GM18861 (cell line): ENCODE data around the gene TREML2.
"Not testable (repeated sequence)": the region's sequence is repeated elsewhere in the genome, so short reads cannot be mapped to it uniquely, and the experiment has no call there.

Source experiments
- ATAC-seq: cut with Tn5 transposase; IDR thresholded peaks from one replicate; pipeline ENCODE4 v1.9.1; 2021; ENCODE audit not compliant: unreplicated experiment

The TREML2 gene, protein sequence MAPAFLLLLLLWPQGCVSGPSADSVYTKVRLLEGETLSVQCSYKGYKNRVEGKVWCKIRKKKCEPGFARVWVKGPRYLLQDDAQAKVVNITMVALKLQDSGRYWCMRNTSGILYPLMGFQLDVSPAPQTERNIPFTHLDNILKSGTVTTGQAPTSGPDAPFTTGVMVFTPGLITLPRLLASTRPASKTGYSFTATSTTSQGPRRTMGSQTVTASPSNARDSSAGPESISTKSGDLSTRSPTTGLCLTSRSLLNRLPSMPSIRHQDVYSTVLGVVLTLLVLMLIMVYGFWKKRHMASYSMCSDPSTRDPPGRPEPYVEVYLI

DNA sequence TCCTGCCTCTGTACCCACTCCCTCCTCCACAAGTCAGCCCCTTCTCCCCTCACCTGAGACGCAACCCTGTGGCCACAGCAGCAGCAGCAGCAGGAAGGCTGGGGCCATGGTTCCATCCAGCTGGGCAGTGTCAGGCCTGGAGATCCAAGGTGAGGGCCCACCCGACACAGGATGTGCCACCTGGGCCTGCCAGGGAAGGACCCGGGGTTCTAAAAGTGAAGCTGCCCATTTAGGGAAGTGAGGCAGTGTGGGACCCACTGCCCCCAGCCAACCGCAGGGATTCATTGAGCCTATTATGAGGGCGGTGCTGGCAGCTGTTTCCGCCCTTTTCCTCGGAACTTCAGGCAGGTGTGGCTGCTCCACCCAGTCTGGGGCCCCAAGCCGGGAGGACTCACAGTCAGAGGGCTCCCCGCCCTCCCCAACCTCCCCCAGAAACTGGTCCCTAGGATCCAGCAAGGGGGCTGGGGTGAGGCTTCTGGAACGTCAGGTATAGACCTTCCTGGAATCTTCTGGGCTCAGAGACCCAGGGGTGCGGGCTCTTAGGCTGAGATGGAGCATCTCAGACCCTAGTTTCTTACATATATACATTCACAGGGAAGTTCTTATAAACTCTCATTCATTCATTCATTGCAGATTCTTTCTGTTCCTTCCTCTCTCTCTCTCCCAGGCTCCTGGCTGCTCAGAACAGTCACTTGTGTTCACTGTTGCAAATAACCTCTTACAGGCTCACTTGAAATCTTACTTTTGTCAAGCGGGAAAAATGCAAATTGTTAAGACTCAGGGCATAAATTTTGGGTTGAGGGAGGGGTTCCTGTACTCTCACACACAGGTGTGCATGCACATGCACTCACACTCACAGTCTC lies at the start of gene TREML2:
TREML2 (minus strand) TSS at position 249 of the 863 bp plus-strand sequence; CDS start at position 108, 141 bp downstream.
- ATAC-seq, result no peak

DNA sequence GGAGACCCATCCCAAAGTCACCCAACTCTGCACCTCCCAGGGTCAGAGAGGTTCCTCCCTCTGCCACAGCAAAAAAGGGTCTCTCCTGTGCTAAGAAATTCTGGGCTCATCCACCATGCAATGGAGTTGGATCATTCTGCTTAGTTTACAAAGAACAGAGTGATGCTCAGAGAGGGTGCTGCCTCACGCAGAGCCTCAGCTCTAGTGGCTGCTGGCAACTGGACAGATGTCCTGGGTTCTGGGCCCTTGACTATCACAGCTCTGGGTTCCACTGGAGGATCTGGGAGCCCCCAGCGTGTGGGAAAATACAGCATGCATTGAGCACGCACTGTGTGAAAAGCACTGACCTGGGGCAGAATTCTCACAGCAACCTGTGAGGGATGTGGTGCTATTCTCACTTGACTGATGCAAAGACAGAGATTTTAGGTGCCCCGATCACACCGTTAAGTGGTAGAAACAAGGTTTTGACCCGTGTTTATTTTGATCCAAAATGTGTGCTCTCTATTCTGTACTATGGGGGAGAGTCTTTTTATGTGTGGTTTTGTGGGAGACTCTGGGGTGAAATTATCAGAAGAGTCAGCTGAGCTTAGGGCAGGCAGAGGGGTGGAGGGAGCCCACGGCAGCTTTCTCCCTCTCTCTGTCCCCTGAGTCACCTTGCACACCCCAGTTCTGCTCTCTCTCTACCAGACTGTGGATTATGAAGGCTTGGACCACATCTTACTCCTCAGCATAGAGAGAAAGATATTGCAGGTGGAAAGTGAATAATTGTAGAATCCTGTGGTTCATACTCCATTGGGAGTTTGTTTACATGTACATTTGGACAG lies 47.1 kb upstream of the TREML2 start:
- no peak for ATAC-seq

DNA sequence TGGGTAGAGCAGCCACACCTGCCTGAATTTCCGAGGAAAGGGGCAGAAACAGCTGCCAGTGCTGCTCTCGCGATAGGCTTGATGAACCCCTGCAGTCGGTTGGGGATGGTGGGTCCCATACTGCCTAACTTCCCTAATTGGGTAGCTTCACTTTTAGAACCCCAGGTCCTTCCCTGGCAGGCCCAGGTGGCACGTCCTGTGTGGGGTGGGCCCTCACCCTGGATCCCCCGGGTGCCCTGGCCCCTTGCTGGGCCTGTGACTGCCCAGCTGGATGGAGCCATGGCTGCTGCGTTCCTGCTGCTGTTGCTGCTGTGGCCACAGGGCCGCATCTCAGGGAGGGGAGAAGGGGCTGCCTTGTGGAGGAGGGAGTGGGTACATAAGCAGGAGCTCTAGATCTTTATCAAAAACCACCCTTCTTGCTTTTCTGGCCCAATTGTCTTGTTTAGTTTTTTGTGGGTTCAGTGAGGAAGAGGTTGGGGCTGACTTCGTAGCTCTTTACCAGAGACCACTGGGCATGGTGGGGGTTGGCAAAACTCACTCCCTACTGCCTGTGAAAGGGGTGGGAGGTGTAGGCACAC lies 46.4 kb upstream of the TREML2 start:
- no peak for ATAC-seq

DNA sequence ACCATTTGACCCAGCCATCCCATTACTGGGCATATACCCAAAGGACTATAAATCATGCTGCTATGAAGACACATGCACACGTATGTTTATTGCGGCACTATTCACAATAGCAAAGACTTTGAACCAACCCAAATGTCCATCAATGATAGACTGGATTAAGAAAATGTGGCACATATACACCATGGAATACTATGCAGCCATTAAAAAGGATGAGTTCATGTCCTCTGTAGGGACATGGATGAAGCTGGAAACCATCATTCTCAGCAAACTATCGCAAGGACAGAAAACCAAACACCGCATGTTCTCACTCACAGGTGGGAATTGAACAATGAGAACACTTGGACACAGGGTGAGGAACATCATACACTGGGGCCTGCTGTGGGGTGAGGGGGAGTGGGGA lies 45.6 kb upstream of the TREML2 start:
- ATAC-seq, result not testable (repeated sequence)

DNA sequence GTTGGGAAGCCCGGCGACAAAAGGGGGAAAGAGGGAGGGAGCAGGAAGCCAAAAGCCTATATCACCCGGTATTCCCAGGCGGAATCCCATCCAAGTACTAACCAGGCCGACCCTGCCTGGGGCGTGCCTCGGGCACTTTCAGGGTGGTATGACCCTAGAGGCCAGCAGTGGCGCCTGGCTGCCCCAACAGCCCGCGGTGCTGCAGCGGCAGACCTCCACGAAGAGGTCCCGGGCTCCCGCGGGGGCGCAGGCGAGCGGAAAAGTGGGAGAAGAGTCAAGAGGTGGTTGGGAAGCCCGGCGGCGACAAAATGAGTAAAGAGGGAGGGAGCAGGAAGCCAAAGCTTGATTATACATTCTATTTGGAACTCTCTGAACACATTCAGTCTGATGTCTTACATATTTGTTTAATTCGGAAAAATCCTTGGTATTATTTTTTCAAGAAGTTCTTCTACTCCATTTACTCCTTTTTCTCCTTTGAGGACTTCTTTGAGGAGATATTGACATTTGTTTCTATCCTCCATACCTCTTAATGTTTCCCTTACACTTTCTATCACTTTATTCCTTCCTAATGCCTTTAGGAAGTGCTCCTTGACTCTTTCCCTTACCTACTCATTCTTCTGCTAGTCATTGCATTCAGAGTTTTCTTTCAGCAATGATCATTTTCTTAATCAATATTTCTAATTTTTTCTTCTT lies 38.7 kb upstream of the TREML2 start:
- ATAC-seq, result no peak

DNA sequence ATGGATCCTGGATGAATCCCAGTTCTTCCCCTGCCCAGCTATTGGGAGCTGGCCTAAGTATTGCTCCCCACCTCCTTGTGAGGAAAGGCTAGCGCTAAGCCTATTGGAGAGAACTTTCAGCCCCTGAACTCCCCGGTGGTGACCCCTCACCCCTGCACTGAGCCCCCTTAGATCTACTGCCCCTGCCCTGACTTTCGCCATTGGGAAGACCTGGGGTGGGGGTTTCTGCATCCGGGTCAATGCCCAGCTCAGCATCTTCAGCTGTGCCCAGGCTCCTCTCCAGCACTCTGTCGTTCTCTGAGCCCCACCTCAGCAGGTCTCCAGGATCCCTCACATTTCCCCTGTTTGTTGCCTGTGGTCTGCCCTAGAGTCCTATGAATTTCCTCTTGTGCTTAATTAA lies 36.2 kb upstream of the TREML2 start:
- no peak for ATAC-seq

DNA sequence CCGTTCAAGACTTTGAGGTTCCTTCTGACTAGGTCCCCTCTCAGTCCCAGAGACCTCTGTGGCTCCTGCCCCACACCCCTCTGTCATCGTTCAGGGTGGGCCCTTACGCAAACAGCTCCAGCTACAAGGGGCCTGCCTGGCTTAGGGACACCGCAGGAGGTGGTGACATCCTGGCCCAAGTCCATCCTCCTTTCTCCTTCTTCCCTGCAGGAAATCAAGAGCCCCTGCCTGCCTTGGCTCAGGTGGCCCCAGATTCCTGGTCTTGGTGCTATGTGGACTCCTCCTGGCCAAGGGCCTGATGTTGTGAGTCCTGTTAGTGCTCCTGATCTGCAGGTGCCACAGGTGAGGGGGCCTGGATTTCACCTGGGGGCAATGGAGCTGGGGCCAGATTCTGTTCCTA lies 35.3 kb upstream of the TREML2 start:
- ATAC-seq, result no peak

DNA sequence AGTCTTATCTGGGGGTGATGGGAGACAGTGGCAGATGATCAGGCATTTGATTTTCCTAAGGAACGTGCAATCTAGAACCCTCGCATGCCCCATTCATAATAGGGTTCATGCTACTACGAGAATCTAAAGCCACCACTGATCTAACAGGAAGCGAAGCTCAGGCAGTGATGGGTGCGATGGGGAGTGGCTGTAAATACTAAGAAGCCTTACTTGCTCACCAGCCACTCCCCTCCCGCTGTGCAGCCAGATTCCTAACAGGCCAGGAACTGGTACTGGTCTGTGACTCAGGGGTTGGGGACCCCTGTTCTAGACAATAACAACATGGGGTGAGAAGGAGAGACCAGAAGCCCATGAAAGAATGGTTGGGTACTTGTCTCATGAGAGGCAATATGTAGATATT lies 31.7 kb upstream of the TREML2 start:
- ATAC-seq, result no peak

DNA sequence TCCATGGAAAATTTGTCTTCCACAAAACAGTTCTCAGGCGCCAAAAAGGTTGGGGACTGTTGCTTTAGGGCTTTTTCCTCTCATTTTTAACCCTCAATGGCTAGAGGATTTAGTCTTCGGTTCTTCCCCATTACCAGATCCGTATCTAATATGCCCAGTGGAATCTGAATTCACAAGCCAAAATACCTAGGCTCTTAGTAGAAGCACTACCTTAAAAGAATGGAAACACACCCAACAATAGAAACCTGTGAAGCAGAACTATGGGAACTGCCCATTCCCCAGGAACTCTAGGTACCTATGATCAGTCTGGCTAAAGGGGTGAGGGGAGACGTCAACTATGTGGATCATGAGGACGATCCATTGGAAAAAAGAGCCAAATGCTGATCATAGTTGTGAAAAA lies 30.3 kb upstream of the TREML2 start:
- no peak for ATAC-seq

DNA sequence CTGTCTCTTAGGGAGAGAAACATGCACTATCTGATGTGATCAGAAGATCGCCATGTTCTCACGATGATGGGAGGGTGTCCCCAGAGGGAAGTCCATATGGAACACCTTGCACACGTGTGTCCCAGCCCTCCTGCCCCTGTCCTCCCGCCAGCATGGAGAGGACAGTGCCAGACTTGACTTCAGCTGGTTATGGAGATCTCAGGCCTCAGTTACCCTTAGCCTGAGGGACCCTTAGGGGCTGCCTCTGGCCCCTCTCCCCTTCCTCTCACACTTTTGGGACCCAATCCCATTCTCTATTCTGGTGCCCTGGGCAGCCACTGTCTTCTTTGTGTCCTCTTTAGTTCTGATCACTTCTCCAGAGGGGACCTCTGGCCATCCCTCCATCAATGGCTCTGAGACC lies 28.8 kb upstream of the TREML2 start:
- ATAC-seq, result no peak

DNA sequence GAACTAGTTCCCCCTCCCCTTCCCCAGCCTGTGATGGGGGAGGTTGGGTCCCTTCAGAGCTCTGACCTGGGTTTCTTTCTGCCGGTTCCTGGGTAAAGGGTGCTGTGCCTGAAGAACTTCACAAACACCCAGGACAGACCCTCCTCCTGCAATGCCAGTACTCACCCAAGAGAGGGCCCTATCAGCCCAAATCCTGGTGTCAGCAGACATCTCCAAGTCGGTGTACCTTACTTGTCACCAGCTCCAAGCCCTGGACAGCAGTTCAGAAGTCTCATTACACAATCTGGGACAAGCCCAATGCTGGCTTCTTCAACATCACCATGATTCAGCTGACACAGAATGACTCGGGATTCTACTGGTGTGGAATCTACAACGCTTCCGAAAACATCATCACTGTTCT lies 27.7 kb upstream of the TREML2 start:
- no peak for ATAC-seq

DNA sequence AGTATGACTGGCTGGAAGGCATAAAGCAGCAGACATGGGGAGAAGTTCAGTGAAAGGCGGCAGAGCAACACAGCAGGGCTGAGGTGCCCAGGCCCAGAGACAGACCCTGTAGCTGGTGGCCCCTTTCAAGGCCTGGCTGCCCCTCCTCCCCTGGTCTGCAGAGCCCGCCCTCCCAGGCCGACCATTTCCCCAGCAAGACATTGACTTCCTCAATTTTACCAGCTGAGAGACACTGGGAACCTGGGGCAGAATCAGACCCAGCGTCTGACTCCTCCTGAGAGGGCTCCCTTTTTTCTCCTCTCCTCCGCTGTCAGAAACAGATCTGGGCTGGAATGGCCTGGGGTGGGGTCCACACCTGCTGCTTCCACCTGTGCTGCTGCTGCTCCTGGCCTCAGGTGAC lies 27.1 kb upstream of the TREML2 start, which contains the start of gene TREML4:
TREML4 (plus strand) TSS at position 254 of the 400 bp plus-strand sequence; CDS start at position 333, 79 bp downstream.
- no peak for ATAC-seq

DNA sequence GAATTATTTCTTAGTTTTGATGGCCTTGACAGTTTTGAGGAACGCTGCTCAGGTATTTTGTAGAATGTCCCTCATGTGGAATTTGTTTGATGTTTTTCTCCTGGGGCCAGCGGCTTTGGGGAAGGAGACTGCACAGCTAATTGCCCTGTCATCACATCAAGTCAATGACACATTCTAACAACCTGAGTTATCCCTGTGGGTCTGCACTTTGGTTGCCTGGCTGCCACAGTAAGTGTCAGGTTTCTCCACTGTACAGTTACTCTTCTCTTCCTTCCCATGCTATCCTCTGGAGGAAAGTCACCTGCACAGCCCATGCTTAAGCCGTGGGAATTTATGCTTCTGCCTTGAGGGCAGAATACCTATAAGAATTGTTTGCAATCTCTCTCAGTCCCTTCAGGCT lies 25.8 kb upstream of the TREML2 start:
- no peak for ATAC-seq

DNA sequence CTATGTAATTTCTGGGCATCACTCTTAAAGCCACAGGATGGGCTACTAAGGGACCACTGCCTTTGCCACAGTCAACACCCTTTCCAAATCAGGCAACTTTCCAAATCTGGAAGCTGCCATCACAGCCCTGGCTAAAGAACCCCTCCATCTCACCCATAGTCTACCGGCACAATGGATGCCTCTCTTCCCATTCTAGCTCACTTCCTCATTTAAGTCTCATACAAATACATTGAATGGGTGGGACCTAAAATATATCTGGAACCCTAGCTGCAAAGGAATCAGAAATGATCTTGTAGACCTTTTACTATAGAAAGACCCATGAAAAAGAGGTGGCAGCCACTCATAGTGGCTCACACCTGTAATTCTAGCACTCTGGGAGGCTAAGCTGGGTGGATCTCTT lies 23.9 kb upstream of the TREML2 start:
- no peak for ATAC-seq

DNA sequence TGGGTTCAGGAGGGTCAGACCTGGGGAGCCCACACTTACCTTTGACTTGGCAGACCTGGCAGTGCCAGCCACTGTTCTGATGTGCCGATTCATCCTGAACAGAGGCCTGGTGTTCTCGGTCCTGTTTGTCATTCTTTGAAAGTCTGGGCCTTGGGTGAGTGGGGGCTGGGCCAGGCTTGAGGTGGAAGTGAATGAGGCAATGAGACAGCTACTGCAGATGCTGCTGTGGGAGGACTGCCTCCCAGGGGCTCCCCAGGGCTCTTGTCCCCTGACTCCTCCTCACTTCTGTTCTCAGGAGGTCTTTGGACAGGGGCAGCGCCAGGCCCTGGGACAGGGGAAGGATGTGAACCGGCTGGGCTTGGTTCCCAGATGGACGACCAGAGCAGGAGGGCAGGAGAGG lies 21.6 kb upstream of the TREML2 start:
- ATAC-seq, result no peak

DNA sequence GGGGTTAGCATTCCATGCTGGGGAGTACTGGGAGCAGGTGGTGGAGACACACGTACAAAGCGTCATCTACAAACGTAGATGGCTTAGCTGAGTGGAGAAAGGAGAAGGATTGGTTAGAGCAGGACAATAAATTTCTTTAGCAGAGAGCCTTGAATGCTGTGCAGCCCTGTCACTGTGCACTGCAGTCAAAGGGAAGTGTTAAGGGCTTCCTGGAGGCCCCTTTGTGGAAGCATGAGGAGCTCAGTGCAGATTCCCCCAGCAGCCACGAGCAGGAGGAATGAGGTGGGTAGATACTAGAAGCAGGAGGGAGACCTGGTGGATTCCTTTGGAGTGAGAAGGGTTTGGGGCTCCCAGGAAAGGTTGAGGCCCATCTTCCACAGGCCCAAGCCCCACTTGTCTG lies 21.1 kb upstream of the TREML2 start:
- no peak for ATAC-seq

DNA sequence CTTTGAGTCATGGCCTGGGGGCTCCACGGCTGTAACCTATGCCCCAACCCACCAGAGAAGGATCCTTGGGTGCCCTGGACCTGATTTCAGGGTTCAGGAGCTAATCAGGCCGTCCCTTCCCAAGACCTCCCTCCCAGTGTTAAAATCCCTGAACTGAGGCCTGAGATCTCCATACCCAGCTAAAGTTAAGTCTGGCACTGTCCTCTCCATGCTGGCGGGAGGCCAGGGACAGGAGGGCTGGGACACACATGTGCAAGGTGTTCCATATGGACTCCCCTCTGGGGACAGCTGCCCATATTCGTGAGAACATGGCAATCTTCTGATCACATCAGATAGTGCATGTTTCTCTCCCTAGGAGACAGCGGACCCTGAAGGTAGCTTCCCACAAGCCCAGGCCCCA lies 15.7 kb upstream of the TREML2 start:
- ATAC-seq, result no peak

DNA sequence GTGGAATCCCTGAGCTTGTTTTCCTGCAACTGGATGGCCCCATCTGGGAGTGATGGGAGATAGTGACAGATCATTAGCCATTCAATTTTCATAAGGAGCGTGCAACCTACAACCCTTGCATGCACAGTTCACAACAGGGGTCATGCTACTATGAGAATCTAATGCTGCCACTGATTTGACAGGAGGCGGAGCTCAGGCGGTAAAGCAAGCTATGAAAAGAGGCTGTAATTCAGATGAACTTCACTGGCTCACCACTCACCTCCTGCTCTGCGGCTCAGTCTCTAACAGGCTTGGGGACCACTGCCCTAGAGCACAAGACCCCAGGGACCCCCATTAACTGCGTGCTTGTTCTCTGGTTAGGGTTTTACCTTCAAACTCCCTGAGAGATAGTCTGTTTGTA lies 14.8 kb upstream of the TREML2 start:
- ATAC-seq, result no peak

DNA sequence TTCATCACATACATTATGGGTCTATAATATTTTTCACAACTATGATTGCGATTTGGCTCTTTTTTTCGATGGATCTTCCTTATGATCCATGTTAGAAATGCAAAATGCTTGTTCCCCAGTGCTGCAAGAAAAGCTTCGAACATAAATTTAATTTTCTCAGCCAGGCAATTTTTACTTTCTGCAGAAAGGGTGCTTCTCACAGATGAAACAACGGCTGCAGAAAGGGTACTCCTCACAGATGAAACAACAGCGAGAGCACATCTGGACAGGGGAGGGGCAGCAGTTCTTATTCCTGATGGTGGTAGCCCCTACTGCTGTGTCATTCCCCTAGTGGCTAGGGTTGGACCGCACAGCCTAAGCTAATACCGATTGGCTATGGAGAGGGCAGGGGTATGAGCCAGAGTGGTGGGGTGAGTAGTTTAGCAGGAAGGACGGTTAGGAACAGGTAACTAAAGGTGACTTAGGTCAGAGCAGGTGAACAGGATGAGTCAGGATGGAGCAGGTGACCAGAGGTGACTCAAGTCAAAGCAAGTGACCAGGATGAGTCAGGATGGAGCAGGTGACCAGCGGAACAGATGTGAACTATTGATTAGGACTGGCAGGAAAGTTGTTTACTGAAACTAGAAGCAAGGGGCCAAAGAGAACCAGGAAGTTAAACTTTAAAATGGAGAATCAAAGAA lies 13.8 kb upstream of the TREML2 start:
- no peak for ATAC-seq
